GM12878 (cell line): ENCODE measurements around the gene MTIF3. TPM values are rescaled to one million over a fixed set of nuclear protein-coding genes. Genes with fewer than 3 reads are reported as not detected.

Experiments used
- ATAC-seq: fragments of 200-7000 bp; cut with Tn5 transposase; 3 replicates; pipeline ENCODE4 v1.9.1; 2020; ENCODE audit warnings: mild to moderate bottlenecking, moderate library complexity
- BruUV-seq: library from RNA; stranded (reverse); fragments of 400-500 nt; replicated peaks from 2 replicates; lab custom pipeline; 2021; lab: Mats Ljungman, UMichigan
- CTCF ChIA-PET: fragments of 300-600 bp; sonication (Branson Sonifier 250); formaldehyde crosslinking; extraction: SDS; loops from one replicate; lab custom pipeline; 2021; ENCODE audit warnings: inconsistent platforms; lab: Yijun Ruan, JAX
- POLR2A ChIA-PET: fragments of 350-600 bp; formaldehyde crosslinking; extraction: SDS; loops from one replicate; lab custom pipeline; 2021; ENCODE audit warnings: inconsistent platforms; lab: Charles Lee
- RAD21 ChIA-PET: fragments of 300-600 bp; sonication (Branson Sonifier 250); formaldehyde crosslinking; loops from one replicate; lab custom pipeline; 2023; ENCODE audit warnings: antibody characterized with exemption; ENCODE audit not compliant: unreplicated experiment; lab: Charles Lee
- SMC1A ChIA-PET: fragments of 300-600 bp; sonication (Branson Sonifier 250); formaldehyde crosslinking; loops from one replicate; lab custom pipeline; 2023; ENCODE audit not compliant: unreplicated experiment, uncharacterized antibody; lab: Charles Lee
- DNase-seq: peaks from one replicate; pipeline ENCODE4 v3.0.0-alpha.2; 2011; ENCODE audit warnings: low read depth, low spot score
- FAIRE-seq: peaks from 3 replicates; lab custom pipeline; 2011; peaks lifted over from hg19 to GRCh38; lab: Jason Lieb, UNC
- H2AFZ ChIP-seq: 2 replicates; pipeline ENCODE4 v1.6.0; 2011; ENCODE audit warnings: low read depth, low read length, control low read depth; ENCODE audit not compliant: control insufficient read depth
- H3K27ac ChIP-seq: 2 replicates; pipeline ENCODE4 v1.5.1; 2011; ENCODE audit warnings: control low read depth; ENCODE audit not compliant: control insufficient read depth, insufficient read depth
- H3K27me3 ChIP-seq, 2 experiments: replicated peaks in 1 of 2; 2 replicates each; pipeline versions ENCODE4 v1.6.0 to v1.6.1; 2011; ENCODE audit warnings: low read length in 1 of 2; ENCODE audit not compliant: control insufficient read depth in 2 of 2, insufficient read depth in 2 of 2
- H3K36me3 ChIP-seq, 2 experiments: 2 replicates each; pipeline ENCODE4 v1.5.1; 2011; ENCODE audit warnings: low read length in 1 of 2; ENCODE audit not compliant: control insufficient read depth in 2 of 2, insufficient read depth in 2 of 2
- H3K4me1 ChIP-seq: 2 replicates; pipeline ENCODE4 v1.6.1; 2011; ENCODE audit warnings: mild to moderate bottlenecking, low read length, moderate library complexity, mixed read lengths; ENCODE audit not compliant: control insufficient read depth, insufficient read depth
- H3K4me2 ChIP-seq: 2 replicates; pipeline ENCODE4 v1.6.0; 2011; ENCODE audit warnings: control low read depth; ENCODE audit not compliant: control insufficient read depth, insufficient read depth
- H3K4me3 ChIP-seq: fragments of 200-600 bp; sonication (generic); 2 replicates; pipeline ENCODE4 v1.5.1; 2016
- H3K79me2 ChIP-seq: 2 replicates; pipeline ENCODE4 v1.6.0; 2011; ENCODE audit warnings: low read length; ENCODE audit not compliant: control insufficient read depth, insufficient read depth
- H3K9ac ChIP-seq: 2 replicates; pipeline ENCODE4 v1.8.0; 2011; ENCODE audit warnings: low read length, control low read depth, mixed read lengths; ENCODE audit not compliant: control insufficient read depth, insufficient read depth
- H3K9me3 ChIP-seq: replicated peaks from 3 replicates; pipeline ENCODE4 v1.5.1; 2011; ENCODE audit warnings: mild to moderate bottlenecking, low read length; ENCODE audit not compliant: control insufficient read depth, insufficient read depth
- H4K20me1 ChIP-seq: 2 replicates; pipeline ENCODE4 v1.6.0; 2011; ENCODE audit not compliant: control insufficient read depth, insufficient read depth
- ELK1 ChIP-seq: IDR thresholded peaks from 2 replicates; pipeline ENCODE4 v1.6.1; 2012; ENCODE audit warnings: low read depth, low read length, improper control_type of control experiment
- ETV6 ChIP-seq, 2 experiments: fragments of 450-650 bp in 1 of 2; IDR thresholded peaks in 1 of 2; conservative IDR thresholded peaks in 1 of 2; 2 replicates each; pipeline ENCODE4 v1.6.1; 2014; ENCODE audit warnings: antibody characterized with exemption in 1 of 2, borderline replicate concordance in 1 of 2, low read depth in 1 of 2, mild to moderate bottlenecking in 1 of 2, moderate library complexity in 1 of 2
- HDAC6 ChIP-seq: fragments of 200-600 bp; sonication (generic); IDR thresholded peaks from one replicate; pipeline ENCODE4 v1.8.0; 2017; ENCODE audit warnings: antibody characterized with exemption; ENCODE audit not compliant: unreplicated experiment
- MAX ChIP-seq: IDR thresholded peaks from 2 replicates; pipeline ENCODE4 v1.6.1; 2012; ENCODE audit warnings: low read depth, low read length, improper control_type of control experiment
- MXI1 ChIP-seq: fragments of 150-350 bp; IDR thresholded peaks from 2 replicates; pipeline ENCODE4 v1.6.1; 2011; ENCODE audit warnings: low read depth, mild to moderate bottlenecking, inconsistent platforms, low read length, improper control_type of control experiment
- MYB ChIP-seq: fragments of 150-350 bp; IDR thresholded peaks from 2 replicates; pipeline ENCODE4 v1.6.1; 2014; ENCODE audit warnings: mild to moderate bottlenecking, low read depth, low read length, borderline replicate concordance
- NR2C1 ChIP-seq: fragments of 450-650 bp; IDR thresholded peaks from 2 replicates; pipeline ENCODE4 v1.6.1; 2017; ENCODE audit warnings: antibody characterized with exemption, mild to moderate bottlenecking, moderate library complexity
- PKNOX1 ChIP-seq: fragments of 450-650 bp; IDR thresholded peaks from 2 replicates; pipeline ENCODE4 v1.6.1; 2016; ENCODE audit warnings: mild to moderate bottlenecking
- POLR2AphosphoS5 ChIP-seq: IDR thresholded peaks from 2 replicates; pipeline ENCODE4 v1.6.1; 2011; ENCODE audit warnings: mild to moderate bottlenecking, low read length, inconsistent platforms
- SIX5 ChIP-seq: IDR thresholded peaks from 2 replicates; pipeline ENCODE4 v1.6.1; 2011; ENCODE audit warnings: mild to moderate bottlenecking, low read depth, low read length, moderate library complexity; ENCODE audit not compliant: severe bottlenecking
- SREBF1 ChIP-seq: IDR thresholded peaks from 2 replicates; pipeline ENCODE4 v1.6.1; 2012; ENCODE audit warnings: mild to moderate bottlenecking, low read length
- WRNIP1 ChIP-seq: IDR thresholded peaks from 2 replicates; pipeline ENCODE4 v1.6.1; 2011; ENCODE audit warnings: low read depth, low read length, improper control_type of control experiment, borderline replicate concordance
- ZBTB33 ChIP-seq: fragments of 450-650 bp; IDR thresholded peaks from 2 replicates; pipeline ENCODE4 v1.6.1; 2017; ENCODE audit warnings: mild to moderate bottlenecking
- ZSCAN29 ChIP-seq: fragments of 450-650 bp; IDR thresholded peaks from 2 replicates; pipeline ENCODE4 v1.6.1; 2017; ENCODE audit warnings: mild to moderate bottlenecking, moderate library complexity
- whole genome bisulfite sequencing: methylation state at CpG from one replicate; pipeline ENCODE4 v1.1.6; 2016; ENCODE audit warnings: low lambda C conversion rate; ENCODE audit not compliant: insufficient replicate concordance, insufficient coverage; ENCODE audit errors: missing lambda C conversion rate; 5-methylcytosine and 5-hydroxymethylcytosine counted together
- in situ Hi-C: fragments of 300-500 bp; cut with MboI; formaldehyde crosslinking; loops from 9 replicates; pipeline ENCODE4 v1.14.3; 2018; ENCODE audit warnings: mixed read lengths
- intact Hi-C: fragments of 100-400 bp; cut with micrococcal nuclease; formaldehyde crosslinking; loops from one replicate; pipeline ENCODE4 v1.14.2; 2022; ENCODE audit not compliant: unreplicated experiment
- polyA plus RNA-seq, 11 experiments: library from polyadenylated mRNA; depleted of rRNA in 4 of 11; unstranded in 6 of 11; stranded (reverse) in 5 of 11; fragments of >200 nt; fragmentation: Nextera tagmentation in 4 of 11; fragmentation: Illumina TruSeq in 1 of 11; extraction: Ambion mirVana in 4 of 11; extraction: Trizol in 1 of 11; gene quantifications; 1 replicate in 1 of 11; 2 replicates in 10 of 11; pipeline versions ENCODE4 v1.2.1 to v1.2.3, GENCODE V29; 2011 to 2016; ENCODE audit warnings: inconsistent platforms in 2 of 11, missing spikeins in 2 of 11, low read depth in 1 of 11
- total RNA-seq, 4 experiments: library from RNA; depleted of rRNA in 3 of 4; stranded (reverse); fragments of >200 nt in 3 of 4; fragmentation: Illumina TruSeq in 1 of 4; extraction: Trizol in 1 of 4; gene quantifications; 2 replicates each; pipeline versions ENCODE4 v1.2.1 to v1.2.3, GENCODE V29; 2013 to 2021

MTIF3 gene
- total and polyA plus RNA-seq, 10 of the 15 experiments (the other 5 are each of a cell fraction or from before 2014, with no cell fraction given) = 22.4 to 73.9 (median 49.7) TPM

- H4K20me1 ChIP-seq = peaks cover 8% of the 10 kb centered on the region
- DNase-seq (no peak), ATAC-seq (no peak), FAIRE-seq (no peak)
- 74% methylated on average over 7 of the region's 7 CpGs for WGBS
- H3K79me2 ChIP-seq = peaks cover 34% of the 10 kb centered on the region
- no peak overlapping the region for H3K27ac ChIP-seq
- intact Hi-C loops = no loop called here
- peaks cover 12% of the 10 kb centered on the region for H3K4me1 ChIP-seq
- peaks cover 4 to 9% of the 10 kb centered on the region in 2 experiments; a peak in 3 of 4 replicates for H3K36me3 ChIP-seq
- no peak overlapping the region for H3K4me2 ChIP-seq
- no peak overlapping the region for H2AFZ ChIP-seq
- ChIA-PET RAD21 (no interaction called here), SMC1A (no interaction called here), CTCF (no interaction called here), POLR2A (no interaction called here)
- H3K9me3 ChIP-seq = no peaks in the 10 kb centered on the region
- no peak overlapping the region for H3K9ac ChIP-seq
- in situ Hi-C loops = no loop called here
- no peaks in the 10 kb centered on the region for H3K27me3 ChIP-seq
- no TSS peak for BruUV-seq
- H3K4me3 ChIP-seq = no peak overlapping the region
- TF ChIP-seq ELK1 = no peak
- TF ChIP-seq NR2C1 = no peak
- TF ChIP-seq PKNOX1 = no peak
- no peak for TF ChIP-seq MYB
- no peak for TF ChIP-seq POLR2AphosphoS5
- TF ChIP-seq HDAC6 = no peak
- no peak for TF ChIP-seq SREBF1
- TF ChIP-seq ZBTB33 = no peak
- no peak for TF ChIP-seq SIX5
- no peak for TF ChIP-seq ZSCAN29
- TF ChIP-seq WRNIP1 = no peak
- no peak for TF ChIP-seq ETV6 (conservative IDR thresholded peaks at IDR 0.05 in 1 of 2, IDR thresholded peaks at IDR 0.05 in 1 of 2; ENCODE audit: borderline replicate concordance in 1 of 2, low read depth in 1 of 2)
- TF ChIP-seq MAX = no peak
- TF ChIP-seq MXI1 = no peak
These were observed 27.0 kb downstream of the MTIF3 start for GRCh38 chr13:27423333-27423732.
